K562 (cell line): Measurements from ENCODE around the gene FRMPD4. TPM values are rescaled to one million over a fixed set of nuclear protein-coding genes. Genes with fewer than 3 reads are reported as not detected.

Source experiments
- ATAC-seq: fragments of 200-7000 bp; cut with Tn5 transposase; 3 replicates; pipeline ENCODE4 v1.9.1; 2020; ENCODE audit warnings: moderate library complexity
- BruUV-seq: library from RNA; stranded (reverse); fragments of 400-500 nt; replicated peaks from 2 replicates; lab custom pipeline; 2021; lab: Mats Ljungman, UMichigan
- CTCF ChIA-PET: fragments of 300-600 bp; formaldehyde crosslinking; extraction: SDS; loops from one replicate; lab custom pipeline; 2021; ENCODE audit warnings: low intra/inter-chr PET ratio; lab: Yijun Ruan, JAX
- POLR2A ChIA-PET: fragments of 300-600, 350-650 bp; sonication (Branson Sonifier 250); formaldehyde crosslinking; extraction: SDS; loops from one replicate; lab custom pipeline; 2021; ENCODE audit warnings: antibody characterized with exemption, inconsistent platforms; lab: Yijun Ruan, JAX
- DNase-seq, 4 experiments: peaks; one replicate each; pipeline versions ENCODE4 v3.0.0 to v3.0.0-alpha.2; 2011 to 2018; ENCODE audit warnings: low spot score in 3 of 4, mixed read lengths in 3 of 4; ENCODE audit errors: extremely low read depth in 1 of 4
- FAIRE-seq: peaks from 2 replicates; lab custom pipeline; 2011; peaks lifted over from hg19 to GRCh38; lab: Jason Lieb, UNC
- H2AFZ ChIP-seq: 2 replicates; pipeline ENCODE4 v1.6.0; 2011; ENCODE audit warnings: low read depth, low read length, control low read depth, inconsistent platforms
- H3K27ac ChIP-seq: fragments of 200-600 bp; 3 replicates; pipeline ENCODE4 v1.8.0; 2011; ENCODE audit warnings: low read depth, mild to moderate bottlenecking, control low read depth, inconsistent platforms, low read length, moderate library complexity, mixed read lengths; ENCODE audit errors: extremely low read depth
- H3K27me3 ChIP-seq, 2 experiments: fragments of 300-600 bp in 1 of 2; 2 replicates in 1 of 2; 3 replicates in 1 of 2; pipeline versions ENCODE4 v1.6.0 to v1.8.0; 2011; ENCODE audit warnings: inconsistent platforms in 2 of 2, low read length in 2 of 2, mild to moderate bottlenecking in 1 of 2, mixed read lengths in 1 of 2, moderate library complexity in 1 of 2; ENCODE audit not compliant: control insufficient read depth in 2 of 2, insufficient read depth in 2 of 2
- H3K36me3 ChIP-seq: fragments of 300-600 bp; 3 replicates; pipeline ENCODE4 v1.8.0; 2011; ENCODE audit warnings: mild to moderate bottlenecking, low read length, inconsistent platforms; ENCODE audit not compliant: control insufficient read depth, insufficient read depth
- H3K4me1 ChIP-seq, 2 experiments: fragments of 200-600 bp in 1 of 2; replicated peaks in 1 of 2; 2 replicates in 1 of 2; 3 replicates in 1 of 2; pipeline versions ENCODE4 v1.5.1 to v1.8.0; 2011; ENCODE audit warnings: inconsistent platforms in 2 of 2, low read length in 2 of 2, mild to moderate bottlenecking in 1 of 2, mixed read lengths in 1 of 2, moderate library complexity in 1 of 2; ENCODE audit not compliant: control insufficient read depth in 2 of 2, insufficient read depth in 2 of 2
- H3K4me2 ChIP-seq: 2 replicates; pipeline ENCODE4 v1.6.1; 2011; ENCODE audit warnings: low read length, control low read depth, inconsistent platforms, mixed read lengths; ENCODE audit not compliant: insufficient read depth
- H3K4me3 ChIP-seq: fragments of 200-600 bp; sonication (generic), shearing (Covaris generic); 2 replicates; pipeline ENCODE4 v1.5.1; 2016; ENCODE audit warnings: control low read depth, inconsistent platforms
- H3K79me2 ChIP-seq: fragments of 200-600 bp; 3 replicates; pipeline ENCODE4 v1.8.0; 2011; ENCODE audit warnings: low read length, inconsistent platforms; ENCODE audit not compliant: control insufficient read depth, insufficient read depth
- H3K9ac ChIP-seq, 2 experiments: 2 replicates each; pipeline versions ENCODE4 v1.6.0 to v1.6.1; 2011; ENCODE audit warnings: low read depth in 2 of 2, low read length in 2 of 2, control low read depth in 1 of 2, inconsistent platforms in 1 of 2, mild to moderate bottlenecking in 1 of 2, mixed read lengths in 1 of 2; ENCODE audit not compliant: insufficient read depth in 1 of 2
- H3K9me1 ChIP-seq: one replicate; pipeline ENCODE4 v1.6.0; 2011; ENCODE audit warnings: inconsistent platforms, mild to moderate bottlenecking, low read length, moderate library complexity; ENCODE audit not compliant: control insufficient read depth, insufficient read depth
- H3K9me3 ChIP-seq: replicated peaks from 2 replicates; pipeline ENCODE4 v1.5.1; 2011; ENCODE audit warnings: low read depth, low read length, inconsistent platforms; ENCODE audit not compliant: control insufficient read depth, insufficient read depth
- H4K20me1 ChIP-seq: replicated peaks from 2 replicates; pipeline ENCODE4 v1.6.1; 2011; ENCODE audit warnings: low read length, inconsistent platforms, mixed read lengths; ENCODE audit not compliant: control insufficient read depth, insufficient read depth
- CREB1 ChIP-seq, 2 experiments: sonication (generic) in 1 of 2; formaldehyde crosslinking in 1 of 2; IDR thresholded peaks; 2 replicates each; pipeline versions ENCODE4 v1.6.1 to v1.8.0; 2012 to 2022; ENCODE audit warnings: inconsistent platforms in 1 of 2, mild to moderate bottlenecking in 1 of 2, missing genetic modification reagents in 1 of 2, moderate library complexity in 1 of 2
- CTCF ChIP-seq, 3 experiments: IDR thresholded peaks in 2 of 3; conservative IDR thresholded peaks in 1 of 3; 2 replicates each; pipeline ENCODE4 v1.5.1; 2011 to 2012; ENCODE audit warnings: low read length in 3 of 3, mild to moderate bottlenecking in 3 of 3, control low read depth in 2 of 3, improper control_type of control experiment in 1 of 3, inconsistent platforms in 1 of 3, low read depth in 1 of 3, mixed read lengths in 1 of 3, moderate library complexity in 1 of 3; ENCODE audit not compliant: insufficient read depth in 2 of 3
- DLX4 ChIP-seq: fragments of 250-450 bp; sonication (Bioruptor Pico); IDR thresholded peaks from 2 replicates; pipeline ENCODE4 v1.6.1; 2021; ENCODE audit warnings: mild to moderate bottlenecking
- E2F6 ChIP-seq, 2 experiments: IDR thresholded peaks; 2 replicates each; pipeline ENCODE4 v1.6.1; 2011; ENCODE audit warnings: borderline replicate concordance in 1 of 2, control low read depth in 1 of 2, low read depth in 1 of 2, low read length in 1 of 2, mild to moderate bottlenecking in 1 of 2, mixed read lengths in 1 of 2, moderate library complexity in 1 of 2; ENCODE audit not compliant: insufficient read depth in 1 of 2, insufficient read length in 1 of 2, poor library complexity in 1 of 2, severe bottlenecking in 1 of 2; ENCODE audit errors: extremely low read depth in 1 of 2
- GABPA ChIP-seq: fragments of 200-800 bp; sonication (Bioruptor generic); conservative IDR thresholded peaks from 2 replicates; pipeline ENCODE4 v1.6.1; 2016; ENCODE audit warnings: low read depth, missing genetic modification characterization, missing compliant biosample characterization
- SOX6 ChIP-seq: fragments of 450-650 bp; IDR thresholded peaks from 2 replicates; pipeline ENCODE4 v1.6.1; 2014; ENCODE audit warnings: mild to moderate bottlenecking
- SRSF9 ChIP-seq: fragments of 200-400 bp; formaldehyde crosslinking; IDR thresholded peaks from 2 replicates; pipeline ENCODE4 v1.6.1; 2017; ENCODE audit warnings: low read depth, low read length, borderline replicate concordance
- USF2 ChIP-seq: sonication (generic); formaldehyde crosslinking; IDR thresholded peaks from 2 replicates; pipeline ENCODE4 v1.5.0; 2020; ENCODE audit warnings: missing genetic modification reagents
- ZMIZ1 ChIP-seq, 2 experiments: fragments of 150-350 bp in 1 of 2; IDR thresholded peaks; 2 replicates each; pipeline ENCODE4 v1.6.1; 2012 to 2016; ENCODE audit warnings: low read depth in 2 of 2, low read length in 2 of 2, mild to moderate bottlenecking in 1 of 2, moderate library complexity in 1 of 2
- WGBS: fragments of 100-300 bp; shearing (Covaris generic); methylation state at CpG from one replicate; pipeline ENCODE4 v1.1.6; 2016; ENCODE audit warnings: low coverage, mixed read lengths; ENCODE audit not compliant: insufficient coverage; ENCODE audit errors: missing lambda C conversion rate; 5-methylcytosine and 5-hydroxymethylcytosine counted together
- in situ Hi-C: fragments of 300-500 bp; cut with MboI; formaldehyde crosslinking; loops from 4 replicates; pipeline ENCODE4 v1.15.0; 2018; ENCODE audit warnings: inconsistent platforms, mixed read lengths
- intact Hi-C: fragments of 100-400 bp; cut with micrococcal nuclease; formaldehyde crosslinking; loops from 2 replicates; pipeline ENCODE4 v1.14.2; 2022
- polyA plus RNA-seq, 8 experiments: library from polyadenylated mRNA; depleted of rRNA in 4 of 8; stranded (reverse) in 5 of 8; unstranded in 3 of 8; fragments of >200 nt; fragmentation: Nextera tagmentation in 2 of 8; fragmentation: Illumina TruSeq in 1 of 8; extraction: Ambion mirVana in 2 of 8; extraction: Trizol in 1 of 8; gene quantifications; 2 replicates each; pipeline versions ENCODE4 v1.2.1 to v1.2.3, GENCODE V29; 2011 to 2014; ENCODE audit warnings: inconsistent platforms in 1 of 8, missing spikeins in 1 of 8
- total RNA-seq, 7 experiments: library from RNA; depleted of rRNA in 6 of 7; stranded (reverse); fragments of >200 nt in 6 of 7; fragmentation: Illumina TruSeq in 2 of 7; extraction: Trizol in 2 of 7; gene quantifications; 2 replicates each; pipeline versions ENCODE4 v1.2.1 to v1.2.3, GENCODE V29; 2011 to 2021; ENCODE audit warnings: low replicate concordance in 1 of 7

FRMPD4 gene
- total and polyA plus RNA-seq, 9 of the 15 experiments (the other 6 are each of a cell fraction or from before 2014, with no cell fraction given): not detected

GRCh38 chrX:12767856-12768255 lies 629.6 kb downstream of the FRMPD4 start (continued):
- no peak for TF ChIP-seq ZMIZ1 (IDR thresholded peaks at IDR 0.05; ENCODE audit: low read depth in 2 of 2, low read length in 2 of 2)
- no peak for TF ChIP-seq SOX6
- TF ChIP-seq DLX4 (CRISPR knock-in tag): no peak
- TF ChIP-seq GABPA (tag): no peak
- TF ChIP-seq, all 486 proteins: peak for 0

- CTCF ChIA-PET: no interaction called here
- Histone ChIP-seq H4K20me1 (no peaks in the 10 kb centered on the region), H2AFZ (no peak overlapping the region), H3K9me1 (no peaks in the 10 kb centered on the region), H3K27ac (no peak overlapping the region), H3K9ac (no peak overlapping the region), H3K4me2 (no peak overlapping the region), H3K36me3 (no peaks in the 10 kb centered on the region), H3K27me3 (peaks cover 8 to 11% of the 10 kb centered on the region in 2 experiments), H3K79me2 (no peaks in the 10 kb centered on the region), H3K9me3 (no peaks in the 10 kb centered on the region), H3K4me1 (no peaks in the 10 kb centered on the region), H3K4me3 (no peak overlapping the region)
- in situ Hi-C loops (no loop called here), intact Hi-C loops (no loop called here)
- 0% methylated on average over 4 of the region's 4 CpGs for WGBS
- no peak for ATAC-seq
- no TSS peak for BruUV-seq
- POLR2A ChIA-PET: no interaction called here
- FAIRE-seq: no peak
- no peak for DNase-seq
- no peak for TF ChIP-seq SRSF9
- TF ChIP-seq CREB1 (IDR thresholded peaks at IDR 0.05): no peak
- TF ChIP-seq CREB1 (CRISPR knock-in tag; IDR thresholded peaks at IDR 0.05): no peak
- TF ChIP-seq CTCF (IDR thresholded peaks at IDR 0.05 in 2 of 3, conservative IDR thresholded peaks at IDR 0.05 in 1 of 3; ENCODE audit: insufficient read depth in 2 of 3, low read depth in 1 of 3, low read length in 3 of 3): peak in 1 of 3 experiments; percentile 26; a peak in 1 of 6 replicates
- TF ChIP-seq USF2: no peak
- TF ChIP-seq E2F6 (IDR thresholded peaks at IDR 0.05; ENCODE audit: borderline replicate concordance in 1 of 2, extremely low read depth in 1 of 2, insufficient read depth in 1 of 2, insufficient read length in 1 of 2, low read depth in 1 of 2, low read length in 1 of 2, poor library complexity in 1 of 2, severe bottlenecking in 1 of 2): no peak
Measured at GRCh38 chrX:12768491-12768890, 630.2 kb downstream of the FRMPD4 start.
